HCEC 1CT (cell line): ENCODE measurements around the gene RNF11.

ENCODE experiments used
- DNase-seq: peaks from one replicate; pipeline ENCODE4 v3.0.0-alpha.2; 2017

Gene RNF11

GRCh38 chr1:51299185-51299885 is 63.3 kb downstream of the RNF11 start:
- DNase-seq = no peak

GRCh38 chr1:51299981-51300670 is 64.1 kb downstream of the RNF11 start:
- no peak for DNase-seq

- DNase-seq = no peak
Measured at GRCh38 chr1:51301152-51301843, 65.2 kb downstream of the RNF11 start.

GRCh38 chr1:51301844-51302162 is 65.7 kb downstream of the RNF11 start:
- no peak for DNase-seq

GRCh38 chr1:51302270-51302669 is 66.2 kb downstream of the RNF11 start:
- no peak for DNase-seq

GRCh38 chr1:51302746-51303145 is 66.7 kb downstream of the RNF11 start:
- no peak for DNase-seq

- DNase-seq = no peak
Measured at GRCh38 chr1:51303315-51303714, 67.2 kb downstream of the RNF11 start.

- no peak for DNase-seq
Measured at GRCh38 chr1:51303751-51304251, 67.7 kb downstream of the RNF11 start.

- DNase-seq = no peak
Measured at GRCh38 chr1:51304360-51304759, 68.3 kb downstream of the RNF11 start.

- DNase-seq = no peak
Measured at GRCh38 chr1:51305371-51305823, 69.3 kb downstream of the RNF11 start.

- DNase-seq = no peak
Measured at GRCh38 chr1:51306950-51307349, 70.9 kb downstream of the RNF11 start.

GRCh38 chr1:51308636-51309035 is 72.6 kb downstream of the RNF11 start:
- DNase-seq = no peak

GRCh38 chr1:51309291-51309690 is 73.2 kb downstream of the RNF11 start:
- DNase-seq = no peak

- no peak for DNase-seq
Measured at GRCh38 chr1:51310871-51311613, 75.0 kb downstream of the RNF11 start.

GRCh38 chr1:51311826-51312225 is 75.8 kb downstream of the RNF11 start:
- DNase-seq = no peak

GRCh38 chr1:51312718-51313117 is 76.6 kb downstream of the RNF11 start:
- DNase-seq = no peak

- DNase-seq = peak; percentile 11
Measured at GRCh38 chr1:51313268-51313852, 77.3 kb downstream of the RNF11 start.

GRCh38 chr1:51313961-51314777 is 78.1 kb downstream of the RNF11 start:
- peak; percentile 87 for DNase-seq

- DNase-seq = no peak
Measured at GRCh38 chr1:51314974-51315373, 78.9 kb downstream of the RNF11 start.

- no peak for DNase-seq
Measured at GRCh38 chr1:51316113-51316845, 80.2 kb downstream of the RNF11 start.

GRCh38 chr1:51316846-51317120 is 80.7 kb downstream of the RNF11 start:
- DNase-seq = no peak
